ENCODE data around the gene DDIT4. TPM values are rescaled to one million over a fixed set of nuclear protein-coding genes. Genes with fewer than 3 reads are reported as not detected.

DDIT4 gene
- total and polyA plus RNA-seq, 9 of the 15 experiments (the other 6 are each of a cell fraction or from before 2014, with no cell fraction given) = 8.2 to 675 (median 159) TPM

- no peak for TF ChIP-seq MBD2 (IDR thresholded peaks at IDR 0.05; ENCODE audit: borderline replicate concordance, low read depth)
- TF ChIP-seq RBFOX2 (IDR thresholded peaks at IDR 0.05; ENCODE audit: low read depth, low read length) = peak; percentile 52; the same call in 1 of the 2 replicates
- TF ChIP-seq DDX20 (tag; IDR thresholded peaks at IDR 0.05; ENCODE audit: low read depth) = no peak
- no peak for TF ChIP-seq NCOA1 (IDR thresholded peaks at IDR 0.05; ENCODE audit: low read depth)
- 0 out of 2 replicates have a peak, but pooled peaks have one; percentile 57 for TF ChIP-seq NR2C2 (CRISPR knock-in tag; IDR thresholded peaks at IDR 0.05)
- TF ChIP-seq NR2C2 (tag; IDR thresholded peaks at IDR 0.05) = no peak
- no peak for TF ChIP-seq ZNF274 (IDR thresholded peaks at IDR 0.05; ENCODE audit: borderline replicate concordance, low read depth, low read length)
- TF ChIP-seq CBFB (CRISPR knock-in tag; IDR thresholded peaks at IDR 0.05) = 0 out of 2 replicates have a peak, but pooled peaks have one; percentile 8
- TF ChIP-seq BRCA1 (IDR thresholded peaks at IDR 0.05) = no peak
- TF ChIP-seq BRCA1 (CRISPR knock-in tag; IDR thresholded peaks at IDR 0.05) = peak; percentile 72; the same call in 1 of the 2 replicates
- TF ChIP-seq DMBX1 (CRISPR knock-in tag; IDR thresholded peaks at IDR 0.05; ENCODE audit: borderline replicate concordance) = no peak
- TF ChIP-seq STAT6 (CRISPR knock-in tag; IDR thresholded peaks at IDR 0.05) = no peak
- no peak for TF ChIP-seq HLTF (IDR thresholded peaks at IDR 0.05)
- TF ChIP-seq, protein P1, sequence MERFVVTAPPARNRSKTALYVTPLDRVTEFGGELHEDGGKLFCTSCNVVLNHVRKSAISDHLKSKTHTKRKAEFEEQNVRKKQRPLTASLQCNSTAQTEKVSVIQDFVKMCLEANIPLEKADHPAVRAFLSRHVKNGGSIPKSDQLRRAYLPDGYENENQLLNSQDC (CRISPR knock-in tag; IDR thresholded peaks at IDR 0.05) = no peak
- no peak for TF ChIP-seq HNRNPLL (IDR thresholded peaks at IDR 0.05; ENCODE audit: low read depth, low read length, poor library complexity, severe bottlenecking)
- no peak for TF ChIP-seq MAFF (IDR thresholded peaks at IDR 0.05; ENCODE audit: low read length)
- no peak for TF ChIP-seq LARP7 (IDR thresholded peaks at IDR 0.05)
- TF ChIP-seq, protein P2, sequence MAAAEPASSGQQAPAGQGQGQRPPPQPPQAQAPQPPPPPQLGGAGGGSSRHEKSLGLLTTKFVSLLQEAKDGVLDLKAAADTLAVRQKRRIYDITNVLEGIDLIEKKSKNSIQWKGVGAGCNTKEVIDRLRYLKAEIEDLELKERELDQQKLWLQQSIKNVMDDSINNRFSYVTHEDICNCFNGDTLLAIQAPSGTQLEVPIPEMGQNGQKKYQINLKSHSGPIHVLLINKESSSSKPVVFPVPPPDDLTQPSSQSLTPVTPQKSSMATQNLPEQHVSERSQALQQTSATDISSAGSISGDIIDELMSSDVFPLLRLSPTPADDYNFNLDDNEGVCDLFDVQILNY (CRISPR knock-in tag; IDR thresholded peaks at IDR 0.05) = no peak
- peak; percentile 36; the same call in 1 of the 2 replicates for TF ChIP-seq POLR2G (IDR thresholded peaks at IDR 0.05; ENCODE audit: low read depth, low read length)
- 0 out of 2 replicates have a peak, but pooled peaks have one; percentile 13 for TF ChIP-seq KLF1 (tag; IDR thresholded peaks at IDR 0.05)
Measured at GRCh38 chr10:72323108-72323749, 49.5 kb downstream of the DDIT4 start (continued).
